Ramos (cell line): ENCODE data around the gene BRSK2.

Experiments used
- in situ Hi-C: fragments of 300-500 bp; cut with MboI; formaldehyde crosslinking; loops from one replicate; pipeline ENCODE4 v1.14.3; 2022; ENCODE audit warnings: low sequenced_read_pairs; ENCODE audit not compliant: unreplicated experiment

Gene BRSK2

GRCh38 chr11:1476940-1477736, 87.4 kb downstream of the BRSK2 start:
- in situ Hi-C loops = no loop called here

- in situ Hi-C loops = no loop called here
Observed at GRCh38 chr11:1478011-1478410, 88.3 kb downstream of the BRSK2 start.

GRCh38 chr11:1478544-1478943, 88.8 kb downstream of the BRSK2 start:
- in situ Hi-C loops = no loop called here

GRCh38 chr11:1479006-1479677, 89.4 kb downstream of the BRSK2 start:
- in situ Hi-C loops = no loop called here

GRCh38 chr11:1479678-1480118, 90.0 kb downstream of the BRSK2 start:
- in situ Hi-C loops = no loop called here

GRCh38 chr11:1480191-1480554, 90.4 kb downstream of the BRSK2 start:
- in situ Hi-C loops = no loop called here

GRCh38 chr11:1480555-1481482, 91.1 kb downstream of the BRSK2 start:
- in situ Hi-C loops = no loop called here

GRCh38 chr11:1481483-1481825, 91.7 kb downstream of the BRSK2 start:
- in situ Hi-C loops = no loop called here

- in situ Hi-C loops = no loop called here
Observed at GRCh38 chr11:1481861-1482441, 92.2 kb downstream of the BRSK2 start.

- in situ Hi-C loops = no loop called here
Observed at GRCh38 chr11:1482581-1483444, 93.1 kb downstream of the BRSK2 start.

- in situ Hi-C loops = no loop called here
Observed at GRCh38 chr11:1483445-1483961, 93.8 kb downstream of the BRSK2 start.

- in situ Hi-C loops = no loop called here
Observed at GRCh38 chr11:1484061-1484671, 94.4 kb downstream of the BRSK2 start.

GRCh38 chr11:1484695-1485503, 95.2 kb downstream of the BRSK2 start:
- in situ Hi-C loops = no loop called here

GRCh38 chr11:1485504-1485885, 95.8 kb downstream of the BRSK2 start:
- in situ Hi-C loops = no loop called here

- in situ Hi-C loops = no loop called here
Observed at GRCh38 chr11:1486054-1486825, 96.5 kb downstream of the BRSK2 start, which contains the start of gene MOB2. TSS of gene MOB2 (minus strand) at chr11:1486779. CDS start at chr11:1486556, 223 bp downstream.

- in situ Hi-C loops = no loop called here
Observed at GRCh38 chr11:1487091-1487850, 97.5 kb downstream of the BRSK2 start.
